ENCODE data around the gene DISC1. TPM values are rescaled to one million over a fixed set of nuclear protein-coding genes. Genes with fewer than 3 reads are reported as not detected.

DISC1 gene
- total RNA-seq, 1 experiment from 2014 or later, result 1.8 TPM

DNA sequence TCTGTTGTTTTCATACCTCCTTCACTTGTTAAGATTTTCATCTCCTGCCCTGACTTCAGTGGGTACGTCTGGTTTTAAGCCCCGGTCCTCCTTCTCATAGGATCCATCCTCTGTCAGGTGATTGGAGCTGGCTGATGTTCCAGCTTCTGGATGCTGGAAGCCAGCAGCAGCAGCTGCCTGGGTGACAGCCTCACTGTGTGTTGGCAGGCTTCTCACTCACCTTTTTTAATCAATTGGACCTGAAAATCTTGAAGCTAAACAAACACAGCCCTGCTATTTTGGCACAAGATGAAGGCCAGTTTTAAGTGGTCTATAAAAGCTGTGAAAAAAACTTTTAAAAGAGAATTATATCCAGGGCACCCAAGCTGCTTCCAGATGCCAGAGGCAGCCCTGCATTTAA, 181.0 kb downstream of the DISC1 start:
- 0 out of 2 replicates have a peak, but pooled peaks cover 3% of the 10 kb centered on the region for H3K9me2 ChIP-seq (ENCODE audit: insufficient read depth)
- no peak overlapping the region for H2AFZ ChIP-seq (ENCODE audit: low read depth, low read length, poor library complexity, severe bottlenecking)
- no peak overlapping the region for H3K9ac ChIP-seq (ENCODE audit: low read length)
- no peak overlapping the region for H3K4me3 ChIP-seq (replicated peaks in 1 of 2; ENCODE audit: low read depth in 1 of 2, low read length in 2 of 2)
- CTCF ChIA-PET, result interaction anchor here (3.1 kb wide), 1 partner anchor 51 kb away, joined by 29 read pairs; no protein-coding TSS in a partner anchor
- no peaks in the 10 kb centered on the region for H3K9me3 ChIP-seq (ENCODE audit: control insufficient read depth in 1 of 2, insufficient read depth in 1 of 2, low read depth in 1 of 2, low read length in 2 of 2)
- H3K4me2 ChIP-seq (ENCODE audit: low read length), result no peak overlapping the region
- no peaks in the 10 kb centered on the region for H4K20me1 ChIP-seq (ENCODE audit: insufficient read depth)
- no peak for ATAC-seq
- no peaks in the 10 kb centered on the region for H3K36me3 ChIP-seq (ENCODE audit: control insufficient read depth in 1 of 2, insufficient read depth in 2 of 2, low read length in 2 of 2)
- RAD21 ChIA-PET (ENCODE audit: low non-redundant PET in 1 of 2, low total read pairs in 2 of 2, uncharacterized antibody in 2 of 2, unreplicated experiment in 2 of 2), result no interaction called here
- intact Hi-C loops (cut with micrococcal nuclease), result no loop called here
- BruUV-seq (replicated peaks), result no TSS peak
- H3K27ac ChIP-seq (ENCODE audit: low read depth, low read length), result no peak overlapping the region
- no peaks in the 10 kb centered on the region for H3K27me3 ChIP-seq (ENCODE audit: insufficient read depth, low read length)
- TF ChIP-seq EGR1 (IDR thresholded peaks at IDR 0.05; ENCODE audit: low read depth) (no peak), SIN3A (IDR thresholded peaks at IDR 0.05; ENCODE audit: low read depth) (no peak), JUND (IDR thresholded peaks at IDR 0.05) (no peak), RAD21 (IDR thresholded peaks at IDR 0.05; ENCODE audit: low read depth) (no peak), ZFX (IDR thresholded peaks at IDR 0.05) (no peak), CBX3 (IDR thresholded peaks at IDR 0.05; ENCODE audit: low read depth) (no peak), SP1 (IDR thresholded peaks at IDR 0.05; ENCODE audit: low read depth) (no peak), TCF7L2 (IDR thresholded peaks at IDR 0.05; ENCODE audit: borderline replicate concordance, extremely low read depth, insufficient read depth, insufficient read length) (no peak), CEBPB (IDR thresholded peaks at IDR 0.05; ENCODE audit: low read depth) (no peak)
- TF ChIP-seq, protein P1, sequence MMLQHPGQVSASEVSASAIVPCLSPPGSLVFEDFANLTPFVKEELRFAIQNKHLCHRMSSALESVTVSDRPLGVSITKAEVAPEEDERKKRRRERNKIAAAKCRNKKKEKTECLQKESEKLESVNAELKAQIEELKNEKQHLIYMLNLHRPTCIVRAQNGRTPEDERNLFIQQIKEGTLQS (IDR thresholded peaks at IDR 0.05), result no peak
- TF ChIP-seq, protein P2, sequence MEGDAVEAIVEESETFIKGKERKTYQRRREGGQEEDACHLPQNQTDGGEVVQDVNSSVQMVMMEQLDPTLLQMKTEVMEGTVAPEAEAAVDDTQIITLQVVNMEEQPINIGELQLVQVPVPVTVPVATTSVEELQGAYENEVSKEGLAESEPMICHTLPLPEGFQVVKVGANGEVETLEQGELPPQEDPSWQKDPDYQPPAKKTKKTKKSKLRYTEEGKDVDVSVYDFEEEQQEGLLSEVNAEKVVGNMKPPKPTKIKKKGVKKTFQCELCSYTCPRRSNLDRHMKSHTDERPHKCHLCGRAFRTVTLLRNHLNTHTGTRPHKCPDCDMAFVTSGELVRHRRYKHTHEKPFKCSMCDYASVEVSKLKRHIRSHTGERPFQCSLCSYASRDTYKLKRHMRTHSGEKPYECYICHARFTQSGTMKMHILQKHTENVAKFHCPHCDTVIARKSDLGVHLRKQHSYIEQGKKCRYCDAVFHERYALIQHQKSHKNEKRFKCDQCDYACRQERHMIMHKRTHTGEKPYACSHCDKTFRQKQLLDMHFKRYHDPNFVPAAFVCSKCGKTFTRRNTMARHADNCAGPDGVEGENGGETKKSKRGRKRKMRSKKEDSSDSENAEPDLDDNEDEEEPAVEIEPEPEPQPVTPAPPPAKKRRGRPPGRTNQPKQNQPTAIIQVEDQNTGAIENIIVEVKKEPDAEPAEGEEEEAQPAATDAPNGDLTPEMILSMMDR (IDR thresholded peaks at IDR 0.05 in 2 of 3, conservative IDR thresholded peaks at IDR 0.05 in 1 of 3; ENCODE audit: borderline replicate concordance in 1 of 3, insufficient read depth in 1 of 3, low read depth in 2 of 3, low read length in 2 of 3), result no peak
- TF ChIP-seq, protein P3, sequence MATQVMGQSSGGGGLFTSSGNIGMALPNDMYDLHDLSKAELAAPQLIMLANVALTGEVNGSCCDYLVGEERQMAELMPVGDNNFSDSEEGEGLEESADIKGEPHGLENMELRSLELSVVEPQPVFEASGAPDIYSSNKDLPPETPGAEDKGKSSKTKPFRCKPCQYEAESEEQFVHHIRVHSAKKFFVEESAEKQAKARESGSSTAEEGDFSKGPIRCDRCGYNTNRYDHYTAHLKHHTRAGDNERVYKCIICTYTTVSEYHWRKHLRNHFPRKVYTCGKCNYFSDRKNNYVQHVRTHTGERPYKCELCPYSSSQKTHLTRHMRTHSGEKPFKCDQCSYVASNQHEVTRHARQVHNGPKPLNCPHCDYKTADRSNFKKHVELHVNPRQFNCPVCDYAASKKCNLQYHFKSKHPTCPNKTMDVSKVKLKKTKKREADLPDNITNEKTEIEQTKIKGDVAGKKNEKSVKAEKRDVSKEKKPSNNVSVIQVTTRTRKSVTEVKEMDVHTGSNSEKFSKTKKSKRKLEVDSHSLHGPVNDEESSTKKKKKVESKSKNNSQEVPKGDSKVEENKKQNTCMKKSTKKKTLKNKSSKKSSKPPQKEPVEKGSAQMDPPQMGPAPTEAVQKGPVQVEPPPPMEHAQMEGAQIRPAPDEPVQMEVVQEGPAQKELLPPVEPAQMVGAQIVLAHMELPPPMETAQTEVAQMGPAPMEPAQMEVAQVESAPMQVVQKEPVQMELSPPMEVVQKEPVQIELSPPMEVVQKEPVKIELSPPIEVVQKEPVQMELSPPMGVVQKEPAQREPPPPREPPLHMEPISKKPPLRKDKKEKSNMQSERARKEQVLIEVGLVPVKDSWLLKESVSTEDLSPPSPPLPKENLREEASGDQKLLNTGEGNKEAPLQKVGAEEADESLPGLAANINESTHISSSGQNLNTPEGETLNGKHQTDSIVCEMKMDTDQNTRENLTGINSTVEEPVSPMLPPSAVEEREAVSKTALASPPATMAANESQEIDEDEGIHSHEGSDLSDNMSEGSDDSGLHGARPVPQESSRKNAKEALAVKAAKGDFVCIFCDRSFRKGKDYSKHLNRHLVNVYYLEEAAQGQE (IDR thresholded peaks at IDR 0.05; ENCODE audit: low read depth), result no peak
- POLR2A ChIA-PET, result no interaction called here
- no peaks in the 10 kb centered on the region for H3K79me2 ChIP-seq (ENCODE audit: insufficient read depth, low read length)
- DNase-seq (ENCODE audit: low read depth, low spot score), result no peak
- peaks cover 0 to 9% of the 10 kb centered on the region in 2 experiments; a peak in 2 of 4 replicates for H3K4me1 ChIP-seq (ENCODE audit: control insufficient read depth in 1 of 2, insufficient read depth in 2 of 2, low read length in 2 of 2)
